Nephron progenitor cell (in vitro differentiated cells): ENCODE results near the gene DTD1.

ENCODE experiments used
- DNase-seq: peaks from one replicate; pipeline ENCODE4 v3.0.0; 2021
- H3K27ac Mint-ChIP-seq: 2 replicates; pipeline ENCODE4 v1.8.0; 2021; ENCODE audit warnings: mild to moderate bottlenecking, moderate library complexity, mixed read lengths
- H3K27me3 Mint-ChIP-seq: 2 replicates; pipeline ENCODE4 v1.8.0; 2021; ENCODE audit warnings: mild to moderate bottlenecking, low read depth, mixed read lengths; ENCODE audit not compliant: poor library complexity
- H3K36me3 Mint-ChIP-seq: 2 replicates; pipeline ENCODE4 v1.8.0; 2021; ENCODE audit warnings: low read depth, mixed read lengths
- H3K4me1 Mint-ChIP-seq: 2 replicates; pipeline ENCODE4 v1.8.0; 2021; ENCODE audit warnings: mixed read lengths
- H3K4me3 Mint-ChIP-seq: 2 replicates; pipeline ENCODE4 v1.8.0; 2021; ENCODE audit warnings: mild to moderate bottlenecking, moderate library complexity, mixed read lengths
- H3K9me3 Mint-ChIP-seq: 2 replicates; pipeline ENCODE4 v1.8.0; 2021; ENCODE audit warnings: mild to moderate bottlenecking, moderate library complexity, mixed read lengths
- TF ChIP-seq, protein P1 (sequence below): fragments of 200-600 bp; sonication (generic); IDR thresholded peaks from 2 replicates; pipeline ENCODE4 v1.5.0; 2021; ENCODE audit warnings: antibody characterized with exemption

DTD1 gene

DNA sequence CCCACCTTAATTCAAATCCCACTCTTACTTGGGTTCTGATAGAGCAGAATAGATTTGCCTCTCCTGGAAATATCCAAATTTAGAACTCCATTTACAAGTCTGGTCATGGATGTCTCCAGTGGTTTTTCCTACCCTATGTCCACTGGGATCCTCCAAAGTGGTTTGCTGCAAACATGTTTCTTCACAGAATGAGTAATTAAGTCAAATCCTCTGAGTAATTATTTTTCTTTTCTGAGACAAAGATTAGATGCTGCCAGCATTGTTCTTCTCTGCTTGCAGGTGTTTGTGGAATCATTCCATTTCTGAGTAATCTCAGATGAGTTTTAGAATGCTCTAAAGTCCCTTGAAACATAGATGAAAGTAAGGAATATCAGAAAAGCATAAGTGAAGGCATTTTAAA is 21.9 kb downstream of the DTD1 start:
- H3K4me3 Mint-ChIP-seq: no peak overlapping the region
- H3K9me3 Mint-ChIP-seq: peaks cover 5% of the 10 kb centered on the region
- H3K36me3 Mint-ChIP-seq: peaks cover 32% of the 10 kb centered on the region
- no peaks in the 10 kb centered on the region for H3K4me1 Mint-ChIP-seq
- H3K27ac Mint-ChIP-seq: no peak overlapping the region
- DNase-seq: no peak
- TF ChIP-seq, protein P1, sequence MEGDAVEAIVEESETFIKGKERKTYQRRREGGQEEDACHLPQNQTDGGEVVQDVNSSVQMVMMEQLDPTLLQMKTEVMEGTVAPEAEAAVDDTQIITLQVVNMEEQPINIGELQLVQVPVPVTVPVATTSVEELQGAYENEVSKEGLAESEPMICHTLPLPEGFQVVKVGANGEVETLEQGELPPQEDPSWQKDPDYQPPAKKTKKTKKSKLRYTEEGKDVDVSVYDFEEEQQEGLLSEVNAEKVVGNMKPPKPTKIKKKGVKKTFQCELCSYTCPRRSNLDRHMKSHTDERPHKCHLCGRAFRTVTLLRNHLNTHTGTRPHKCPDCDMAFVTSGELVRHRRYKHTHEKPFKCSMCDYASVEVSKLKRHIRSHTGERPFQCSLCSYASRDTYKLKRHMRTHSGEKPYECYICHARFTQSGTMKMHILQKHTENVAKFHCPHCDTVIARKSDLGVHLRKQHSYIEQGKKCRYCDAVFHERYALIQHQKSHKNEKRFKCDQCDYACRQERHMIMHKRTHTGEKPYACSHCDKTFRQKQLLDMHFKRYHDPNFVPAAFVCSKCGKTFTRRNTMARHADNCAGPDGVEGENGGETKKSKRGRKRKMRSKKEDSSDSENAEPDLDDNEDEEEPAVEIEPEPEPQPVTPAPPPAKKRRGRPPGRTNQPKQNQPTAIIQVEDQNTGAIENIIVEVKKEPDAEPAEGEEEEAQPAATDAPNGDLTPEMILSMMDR: no peak
- H3K27me3 Mint-ChIP-seq: peaks cover 3% of the 10 kb centered on the region

DNA sequence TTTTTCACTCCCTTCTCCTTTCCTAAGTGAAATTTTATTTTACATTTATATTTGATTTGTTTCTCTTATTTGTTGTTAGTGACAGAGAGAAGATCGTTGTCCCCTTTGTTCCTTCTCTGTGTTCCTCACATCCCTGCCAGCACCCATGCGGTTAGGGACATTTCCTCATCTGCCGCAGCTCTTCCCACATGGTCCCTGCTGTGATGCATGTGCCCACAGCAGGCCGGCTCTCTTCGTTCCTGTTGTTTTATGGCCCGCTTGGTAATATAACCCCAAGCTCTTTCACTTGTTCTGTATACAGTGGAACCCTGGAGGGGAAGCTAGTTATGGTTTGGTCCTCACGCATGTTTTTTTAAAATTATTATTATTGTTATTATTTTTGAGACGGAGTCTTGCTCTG is 23.6 kb downstream of the DTD1 start:
- no peak for DNase-seq
- H3K9me3 Mint-ChIP-seq: peaks cover 8% of the 10 kb centered on the region
- peaks cover 3% of the 10 kb centered on the region for H3K27me3 Mint-ChIP-seq
- no peak overlapping the region for H3K4me3 Mint-ChIP-seq
- TF ChIP-seq, protein P1: no peak
- H3K4me1 Mint-ChIP-seq: no peaks in the 10 kb centered on the region
- peak overlapping the region; percentile 25 for H3K27ac Mint-ChIP-seq
- peaks cover 42% of the 10 kb centered on the region for H3K36me3 Mint-ChIP-seq

DNA sequence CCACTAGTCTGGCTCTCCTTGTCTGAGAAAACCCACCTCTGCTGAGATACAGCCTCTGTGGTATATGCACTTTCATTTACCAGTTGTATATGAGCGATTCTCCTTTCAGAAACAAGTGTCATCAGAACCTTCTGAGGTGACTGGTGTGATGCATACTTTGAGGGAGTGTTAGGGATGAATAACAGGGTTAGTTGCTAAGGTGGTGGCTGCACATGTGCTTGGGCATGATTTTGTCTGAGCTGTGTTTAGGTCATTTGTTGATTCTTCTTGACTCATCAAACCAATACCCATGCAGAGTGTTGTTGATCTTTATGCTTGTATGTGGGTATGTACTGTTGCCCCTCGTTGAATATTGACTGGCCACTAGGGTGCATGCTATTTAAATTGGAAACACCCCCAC is 25.7 kb downstream of the DTD1 start:
- peaks cover 58% of the 10 kb centered on the region for H3K36me3 Mint-ChIP-seq
- no peak for DNase-seq
- TF ChIP-seq, protein P1: no peak
- H3K4me1 Mint-ChIP-seq: no peaks in the 10 kb centered on the region
- peaks cover 18% of the 10 kb centered on the region for H3K9me3 Mint-ChIP-seq
- H3K27ac Mint-ChIP-seq: no peak overlapping the region
- peaks cover 3% of the 10 kb centered on the region for H3K27me3 Mint-ChIP-seq
- H3K4me3 Mint-ChIP-seq: no peak overlapping the region

DNA sequence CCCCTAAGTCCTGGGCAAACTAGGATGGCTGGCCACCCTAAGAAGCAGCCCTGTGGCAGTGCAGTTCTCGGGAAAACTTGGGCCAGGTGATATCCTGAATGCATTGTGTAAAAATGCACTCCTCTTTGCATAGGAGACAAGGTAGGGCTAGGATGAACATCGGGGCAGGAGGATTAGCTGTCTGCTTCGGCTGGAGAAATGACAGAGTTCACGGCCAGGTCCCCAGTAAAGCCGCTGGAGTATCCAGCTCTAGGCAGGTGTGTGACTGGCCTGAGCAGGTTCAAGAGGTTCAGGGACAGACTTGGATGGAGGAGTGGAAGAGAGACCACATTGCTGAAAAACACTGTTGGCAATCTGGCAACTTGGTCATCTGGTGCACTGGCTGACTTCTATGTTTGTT is 26.4 kb downstream of the DTD1 start:
- peaks cover 18% of the 10 kb centered on the region for H3K9me3 Mint-ChIP-seq
- no peaks in the 10 kb centered on the region for H3K4me1 Mint-ChIP-seq
- TF ChIP-seq, protein P1: no peak
- no peak for DNase-seq
- peaks cover 56% of the 10 kb centered on the region for H3K36me3 Mint-ChIP-seq
- no peak overlapping the region for H3K27ac Mint-ChIP-seq
- peaks cover 5% of the 10 kb centered on the region for H3K27me3 Mint-ChIP-seq
- no peak overlapping the region for H3K4me3 Mint-ChIP-seq

DNA sequence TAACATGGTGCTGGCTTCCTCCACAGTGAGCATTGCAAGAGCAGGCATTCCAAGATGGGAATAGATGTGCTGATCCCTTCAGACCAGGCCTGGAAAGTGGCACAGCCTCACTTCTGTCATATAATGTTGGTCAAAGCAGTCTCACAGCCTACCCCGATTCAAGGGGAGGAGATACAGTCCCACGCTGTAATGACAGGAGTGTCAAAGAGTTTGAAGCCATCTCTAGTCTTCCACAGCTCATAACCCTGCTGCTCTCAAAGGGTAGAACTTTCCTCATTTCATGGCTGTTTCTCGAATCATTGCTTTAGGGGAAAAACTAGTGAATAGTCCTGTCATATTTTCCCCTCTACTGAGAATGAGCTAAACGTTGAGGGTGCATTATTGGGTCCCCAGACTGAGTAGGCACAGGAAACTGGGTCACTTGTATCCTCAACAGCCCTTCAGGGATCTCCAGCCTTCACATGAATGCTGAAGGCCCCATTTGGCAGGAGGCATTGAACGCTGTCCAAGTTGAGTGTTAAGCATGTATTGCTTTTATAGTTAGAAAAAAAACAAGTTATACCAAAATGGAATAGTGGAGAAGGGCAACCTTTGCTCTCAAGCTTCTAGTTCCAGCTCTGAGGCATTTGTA is 27.3 kb downstream of the DTD1 start:
- Mint-ChIP-seq H3K27me3 (peaks cover 9% of the 10 kb centered on the region), H3K9me3 (peaks cover 18% of the 10 kb centered on the region), H3K4me1 (no peaks in the 10 kb centered on the region), H3K4me3 (no peak overlapping the region), H3K36me3 (peaks cover 55% of the 10 kb centered on the region), H3K27ac (no peak overlapping the region)
- TF ChIP-seq, protein P1: no peak
- DNase-seq: no peak

DNA sequence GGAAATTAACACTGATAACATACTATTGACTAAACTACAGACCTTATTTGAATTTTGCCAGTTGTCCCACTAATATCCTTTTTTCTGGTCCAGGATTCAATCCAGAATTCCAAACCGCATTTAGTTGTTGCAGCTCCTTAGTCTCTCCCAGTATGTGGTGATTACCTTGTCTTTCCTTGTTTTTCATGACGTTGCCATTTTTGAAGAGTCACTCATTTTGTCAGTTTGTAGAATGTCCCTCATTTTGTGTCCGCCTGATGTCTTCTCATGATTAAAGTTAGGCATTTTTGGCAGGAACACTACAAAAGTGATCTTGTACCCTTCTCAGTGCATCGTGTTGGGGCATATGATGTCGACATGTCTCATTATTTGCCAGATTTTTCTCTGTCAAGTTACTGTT is 33.1 kb downstream of the DTD1 start:
- Mint-ChIP-seq H3K27me3 (peaks cover 6% of the 10 kb centered on the region), H3K4me3 (no peak overlapping the region), H3K4me1 (no peaks in the 10 kb centered on the region), H3K27ac (no peak overlapping the region), H3K36me3 (peaks cover 35% of the 10 kb centered on the region), H3K9me3 (peaks cover 18% of the 10 kb centered on the region)
- TF ChIP-seq, protein P1: no peak
- no peak for DNase-seq
